ENCODE measurements around the gene PPP2R5E. TPM values are rescaled to one million over a fixed set of nuclear protein-coding genes. Genes with fewer than 3 reads are reported as not detected.

Gene PPP2R5E
- total and polyA plus RNA-seq, 9 of the 15 experiments (the other 6 are each of a cell fraction or from before 2014, with no cell fraction given), result 4.2 to 30.3 (median 11.0) TPM

DNA sequence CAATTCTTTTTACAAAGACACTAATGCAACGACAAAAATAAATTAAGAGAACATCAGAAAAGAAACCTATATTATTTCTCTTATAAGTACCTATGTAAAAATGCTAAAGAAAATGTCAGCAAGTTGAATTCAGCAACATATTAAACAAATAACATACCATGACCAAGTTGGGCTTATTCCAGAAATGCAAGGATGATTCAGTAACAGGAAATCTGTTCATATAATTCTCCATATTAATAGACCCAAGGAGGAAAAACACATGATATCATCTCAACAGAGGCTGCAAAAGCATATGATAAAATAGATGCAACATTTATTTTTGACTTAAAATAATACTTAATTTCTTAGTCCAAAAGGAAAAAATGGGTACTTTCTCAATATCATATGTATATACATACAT is 199.3 kb downstream of the PPP2R5E start (continued):
- TF ChIP-seq, protein P1, sequence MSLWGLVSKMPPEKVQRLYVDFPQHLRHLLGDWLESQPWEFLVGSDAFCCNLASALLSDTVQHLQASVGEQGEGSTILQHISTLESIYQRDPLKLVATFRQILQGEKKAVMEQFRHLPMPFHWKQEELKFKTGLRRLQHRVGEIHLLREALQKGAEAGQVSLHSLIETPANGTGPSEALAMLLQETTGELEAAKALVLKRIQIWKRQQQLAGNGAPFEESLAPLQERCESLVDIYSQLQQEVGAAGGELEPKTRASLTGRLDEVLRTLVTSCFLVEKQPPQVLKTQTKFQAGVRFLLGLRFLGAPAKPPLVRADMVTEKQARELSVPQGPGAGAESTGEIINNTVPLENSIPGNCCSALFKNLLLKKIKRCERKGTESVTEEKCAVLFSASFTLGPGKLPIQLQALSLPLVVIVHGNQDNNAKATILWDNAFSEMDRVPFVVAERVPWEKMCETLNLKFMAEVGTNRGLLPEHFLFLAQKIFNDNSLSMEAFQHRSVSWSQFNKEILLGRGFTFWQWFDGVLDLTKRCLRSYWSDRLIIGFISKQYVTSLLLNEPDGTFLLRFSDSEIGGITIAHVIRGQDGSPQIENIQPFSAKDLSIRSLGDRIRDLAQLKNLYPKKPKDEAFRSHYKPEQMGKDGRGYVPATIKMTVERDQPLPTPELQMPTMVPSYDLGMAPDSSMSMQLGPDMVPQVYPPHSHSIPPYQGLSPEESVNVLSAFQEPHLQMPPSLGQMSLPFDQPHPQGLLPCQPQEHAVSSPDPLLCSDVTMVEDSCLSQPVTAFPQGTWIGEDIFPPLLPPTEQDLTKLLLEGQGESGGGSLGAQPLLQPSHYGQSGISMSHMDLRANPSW (CRISPR knock-in tag; IDR thresholded peaks at IDR 0.05), result no peak
- TF ChIP-seq SMAD2 (IDR thresholded peaks at IDR 0.05; ENCODE audit: low read depth, low read length), result no peak
- no peak for TF ChIP-seq MNT (conservative IDR thresholded peaks at IDR 0.05)
- TF ChIP-seq, protein P2, sequence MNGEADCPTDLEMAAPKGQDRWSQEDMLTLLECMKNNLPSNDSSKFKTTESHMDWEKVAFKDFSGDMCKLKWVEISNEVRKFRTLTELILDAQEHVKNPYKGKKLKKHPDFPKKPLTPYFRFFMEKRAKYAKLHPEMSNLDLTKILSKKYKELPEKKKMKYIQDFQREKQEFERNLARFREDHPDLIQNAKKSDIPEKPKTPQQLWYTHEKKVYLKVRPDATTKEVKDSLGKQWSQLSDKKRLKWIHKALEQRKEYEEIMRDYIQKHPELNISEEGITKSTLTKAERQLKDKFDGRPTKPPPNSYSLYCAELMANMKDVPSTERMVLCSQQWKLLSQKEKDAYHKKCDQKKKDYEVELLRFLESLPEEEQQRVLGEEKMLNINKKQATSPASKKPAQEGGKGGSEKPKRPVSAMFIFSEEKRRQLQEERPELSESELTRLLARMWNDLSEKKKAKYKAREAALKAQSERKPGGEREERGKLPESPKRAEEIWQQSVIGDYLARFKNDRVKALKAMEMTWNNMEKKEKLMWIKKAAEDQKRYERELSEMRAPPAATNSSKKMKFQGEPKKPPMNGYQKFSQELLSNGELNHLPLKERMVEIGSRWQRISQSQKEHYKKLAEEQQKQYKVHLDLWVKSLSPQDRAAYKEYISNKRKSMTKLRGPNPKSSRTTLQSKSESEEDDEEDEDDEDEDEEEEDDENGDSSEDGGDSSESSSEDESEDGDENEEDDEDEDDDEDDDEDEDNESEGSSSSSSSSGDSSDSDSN (IDR thresholded peaks at IDR 0.05; ENCODE audit: borderline replicate concordance in 1 of 2, low read depth in 2 of 2, low read length in 2 of 2), result no peak
- TF ChIP-seq ZBTB17 (CRISPR knock-in tag; IDR thresholded peaks at IDR 0.05), result no peak
- TF ChIP-seq RBM25 (IDR thresholded peaks at IDR 0.05; ENCODE audit: low read depth, low read length, severe bottlenecking), result no peak
- TF ChIP-seq, protein P3, sequence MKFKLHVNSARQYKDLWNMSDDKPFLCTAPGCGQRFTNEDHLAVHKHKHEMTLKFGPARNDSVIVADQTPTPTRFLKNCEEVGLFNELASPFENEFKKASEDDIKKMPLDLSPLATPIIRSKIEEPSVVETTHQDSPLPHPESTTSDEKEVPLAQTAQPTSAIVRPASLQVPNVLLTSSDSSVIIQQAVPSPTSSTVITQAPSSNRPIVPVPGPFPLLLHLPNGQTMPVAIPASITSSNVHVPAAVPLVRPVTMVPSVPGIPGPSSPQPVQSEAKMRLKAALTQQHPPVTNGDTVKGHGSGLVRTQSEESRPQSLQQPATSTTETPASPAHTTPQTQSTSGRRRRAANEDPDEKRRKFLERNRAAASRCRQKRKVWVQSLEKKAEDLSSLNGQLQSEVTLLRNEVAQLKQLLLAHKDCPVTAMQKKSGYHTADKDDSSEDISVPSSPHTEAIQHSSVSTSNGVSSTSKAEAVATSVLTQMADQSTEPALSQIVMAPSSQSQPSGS (CRISPR knock-in tag; IDR thresholded peaks at IDR 0.05), result no peak
- TF ChIP-seq, protein P4, sequence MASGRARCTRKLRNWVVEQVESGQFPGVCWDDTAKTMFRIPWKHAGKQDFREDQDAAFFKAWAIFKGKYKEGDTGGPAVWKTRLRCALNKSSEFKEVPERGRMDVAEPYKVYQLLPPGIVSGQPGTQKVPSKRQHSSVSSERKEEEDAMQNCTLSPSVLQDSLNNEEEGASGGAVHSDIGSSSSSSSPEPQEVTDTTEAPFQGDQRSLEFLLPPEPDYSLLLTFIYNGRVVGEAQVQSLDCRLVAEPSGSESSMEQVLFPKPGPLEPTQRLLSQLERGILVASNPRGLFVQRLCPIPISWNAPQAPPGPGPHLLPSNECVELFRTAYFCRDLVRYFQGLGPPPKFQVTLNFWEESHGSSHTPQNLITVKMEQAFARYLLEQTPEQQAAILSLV (tag; IDR thresholded peaks at IDR 0.05), result no peak
- no peak for TF ChIP-seq TEAD1 (CRISPR knock-in tag; IDR thresholded peaks at IDR 0.05)
- TF ChIP-seq MCM5 (IDR thresholded peaks at IDR 0.05; ENCODE audit: low read depth), result no peak
- no peak for TF ChIP-seq ZC3H8 (IDR thresholded peaks at IDR 0.05)
- TF ChIP-seq FOS (IDR thresholded peaks at IDR 0.05; ENCODE audit: extremely low read depth, insufficient read length), result no peak
- no peak for TF ChIP-seq ZNF436 (CRISPR knock-in tag; IDR thresholded peaks at IDR 0.05)
- no peak for TF ChIP-seq U2AF2 (optimal IDR thresholded peaks at IDR 0.05; ENCODE audit: low read depth, low read length)
- TF ChIP-seq TEAD2 (tag; IDR thresholded peaks at IDR 0.05), result no peak
- no peak for TF ChIP-seq ILK (tag; IDR thresholded peaks at IDR 0.05; ENCODE audit: borderline replicate concordance, low read depth)
- no peak for TF ChIP-seq CTCF (IDR thresholded peaks at IDR 0.05 in 2 of 3, conservative IDR thresholded peaks at IDR 0.05 in 1 of 3; ENCODE audit: insufficient read depth in 2 of 3, low read depth in 1 of 3, low read length in 3 of 3)
